Testis (tissue), 3 donors: ENCODE data around the gene VSX1. TPM values are rescaled to one million over a fixed set of nuclear protein-coding genes. Genes with fewer than 3 reads are reported as not detected.

Experiments used
- DNase-seq: peaks from one replicate; pipeline ENCODE4 v3.0.0-alpha.2; 2019
- H3K27ac ChIP-seq, 2 donors: fragments of 200-600 bp; sonication (generic); one replicate each; pipeline ENCODE4 v1.5.1; 2019
- H3K27me3 ChIP-seq: fragments of 200-600 bp; sonication (generic); one replicate; pipeline ENCODE4 v1.5.1; 2019
- H3K36me3 ChIP-seq: fragments of 200-600 bp; sonication (generic); one replicate; pipeline ENCODE4 v1.5.1; 2017; ENCODE audit warnings: low read depth; ENCODE audit errors: missing control alignments
- H3K4me1 ChIP-seq: fragments of 200-600 bp; sonication (generic); one replicate; pipeline ENCODE4 v1.5.1; 2019
- H3K4me3 ChIP-seq, 2 donors: fragments of 200-600 bp; sonication (generic); one replicate each; pipeline ENCODE4 v1.5.1; 2017 to 2019
- H3K9me3 ChIP-seq: fragments of 200-600 bp; sonication (generic); one replicate; pipeline ENCODE4 v1.5.1; 2017
- POLR2A ChIP-seq: fragments of 450-650 bp; IDR thresholded peaks from one replicate; pipeline ENCODE4 v1.6.1; 2017; ENCODE audit warnings: antibody characterized with exemption, mild to moderate bottlenecking, moderate library complexity
- WGBS, 2 donors: methylation state at CpG; one replicate each; pipeline ENCODE4 v1.1.5; 2018; 5-methylcytosine and 5-hydroxymethylcytosine counted together
- intact Hi-C: fragments of 100-400 bp; cut with DNase I; formaldehyde crosslinking; loops from one replicate; pipeline ENCODE4 v1.15.1; 2023; ENCODE audit warnings: low total_unique reads
- polyA plus RNA-seq: library from polyadenylated mRNA; stranded (reverse); fragments of 350-450 nt; fragmentation: Illumina TruSeq; extraction: RNeasy Lipid Tissue Mini Kit (QIAGEN cat#74804); gene quantifications from one replicate; pipeline ENCODE4 v1.2.3, GENCODE V29; 2014; ENCODE audit warnings: low read depth, low replicate concordance; ENCODE audit not compliant: insufficient read depth
- total RNA-seq, 2 donors: library from RNA; depleted of rRNA; stranded (reverse); fragments of >200 nt; gene quantifications; one replicate each; pipeline ENCODE4 v1.2.3, GENCODE V29; 2016
- TF ChIP-seq, protein P1 (sequence below), 3 experiments: fragments of 450-650 bp in 2 of 3; fragments of 200-600 bp in 1 of 3; sonication (generic) in 1 of 3; IDR thresholded peaks; one replicate each; pipeline ENCODE4 v1.5.1; 2016 to 2019; ENCODE audit warnings: antibody characterized with exemption in 3 of 3, mild to moderate bottlenecking in 2 of 3, moderate library complexity in 1 of 3

VSX1 gene
- total and polyA plus RNA-seq, 3 donors from 2014 or later, result 0.16 to 0.38 (median 0.37) TPM

DNA sequence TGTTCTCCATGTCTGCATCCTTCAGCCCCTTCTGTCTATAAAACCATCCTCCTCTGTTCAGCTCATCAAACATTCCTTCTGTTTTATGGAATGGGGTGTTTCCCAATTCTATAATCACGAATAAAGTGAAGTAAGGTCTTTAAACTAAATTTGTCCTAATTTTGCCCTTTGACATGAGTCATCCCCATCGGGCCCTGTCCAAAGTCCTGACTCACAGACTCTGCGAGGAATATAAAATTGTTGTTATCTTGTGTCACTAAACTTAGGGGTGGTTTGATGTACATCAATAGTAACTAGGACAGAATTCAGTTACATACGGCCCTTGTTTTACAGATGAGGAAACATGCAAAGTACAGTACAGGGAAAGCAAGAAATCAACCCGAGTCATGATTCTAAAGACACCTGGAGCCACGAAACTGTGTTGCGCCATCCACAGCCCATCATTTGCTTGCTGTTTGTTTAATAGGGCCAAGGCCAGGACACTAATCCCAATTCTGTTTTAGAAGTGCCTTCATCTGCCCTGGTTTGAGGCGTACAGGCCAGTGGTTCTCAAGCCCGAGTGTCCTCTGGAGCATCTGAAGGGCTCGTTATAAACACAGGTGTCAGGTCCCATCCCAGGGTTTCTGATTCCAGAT lies 26.8 kb downstream of the VSX1 start:
- Histone ChIP-seq H3K4me1 (peaks cover 72% of the 10 kb centered on the region), H3K27me3 (no peaks in the 10 kb centered on the region), H3K27ac (peak overlapping the region; percentile 83 to 92), H3K9me3 (no peaks in the 10 kb centered on the region), H3K4me3 (no peak overlapping the region), H3K36me3 (no peaks in the 10 kb centered on the region)
- DNase-seq, result no peak
- intact Hi-C loops, result loop anchor here (10.0 kb wide), 1 partner anchor 1430 kb away; no protein-coding TSS in a partner anchor
- TF ChIP-seq, protein P1, sequence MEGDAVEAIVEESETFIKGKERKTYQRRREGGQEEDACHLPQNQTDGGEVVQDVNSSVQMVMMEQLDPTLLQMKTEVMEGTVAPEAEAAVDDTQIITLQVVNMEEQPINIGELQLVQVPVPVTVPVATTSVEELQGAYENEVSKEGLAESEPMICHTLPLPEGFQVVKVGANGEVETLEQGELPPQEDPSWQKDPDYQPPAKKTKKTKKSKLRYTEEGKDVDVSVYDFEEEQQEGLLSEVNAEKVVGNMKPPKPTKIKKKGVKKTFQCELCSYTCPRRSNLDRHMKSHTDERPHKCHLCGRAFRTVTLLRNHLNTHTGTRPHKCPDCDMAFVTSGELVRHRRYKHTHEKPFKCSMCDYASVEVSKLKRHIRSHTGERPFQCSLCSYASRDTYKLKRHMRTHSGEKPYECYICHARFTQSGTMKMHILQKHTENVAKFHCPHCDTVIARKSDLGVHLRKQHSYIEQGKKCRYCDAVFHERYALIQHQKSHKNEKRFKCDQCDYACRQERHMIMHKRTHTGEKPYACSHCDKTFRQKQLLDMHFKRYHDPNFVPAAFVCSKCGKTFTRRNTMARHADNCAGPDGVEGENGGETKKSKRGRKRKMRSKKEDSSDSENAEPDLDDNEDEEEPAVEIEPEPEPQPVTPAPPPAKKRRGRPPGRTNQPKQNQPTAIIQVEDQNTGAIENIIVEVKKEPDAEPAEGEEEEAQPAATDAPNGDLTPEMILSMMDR (IDR thresholded peaks at IDR 0.05), result no peak
- no peak for TF ChIP-seq POLR2A
- WGBS, 2 donors, result 70 to 71% methylated on average over 10 of the region's 10 CpGs

GRCh38 chr20:25054096-25054820 lies 27.7 kb downstream of the VSX1 start:
- WGBS, 2 donors, result 61 to 69% methylated on average over 3 of the region's 3 CpGs
- Histone ChIP-seq H3K4me3 (no peak overlapping the region), H3K36me3 (no peaks in the 10 kb centered on the region), H3K27me3 (no peaks in the 10 kb centered on the region), H3K9me3 (no peaks in the 10 kb centered on the region), H3K4me1 (peaks cover 75% of the 10 kb centered on the region), H3K27ac (peak overlapping the region in 1 of 2 donors; percentile 92)
- no peak for DNase-seq
- intact Hi-C loops, result loop anchor here (10.0 kb wide), 1 partner anchor 1429 kb away; no protein-coding TSS in a partner anchor
- no peak for TF ChIP-seq POLR2A
- TF ChIP-seq, protein P1 (IDR thresholded peaks at IDR 0.05), result no peak

DNA sequence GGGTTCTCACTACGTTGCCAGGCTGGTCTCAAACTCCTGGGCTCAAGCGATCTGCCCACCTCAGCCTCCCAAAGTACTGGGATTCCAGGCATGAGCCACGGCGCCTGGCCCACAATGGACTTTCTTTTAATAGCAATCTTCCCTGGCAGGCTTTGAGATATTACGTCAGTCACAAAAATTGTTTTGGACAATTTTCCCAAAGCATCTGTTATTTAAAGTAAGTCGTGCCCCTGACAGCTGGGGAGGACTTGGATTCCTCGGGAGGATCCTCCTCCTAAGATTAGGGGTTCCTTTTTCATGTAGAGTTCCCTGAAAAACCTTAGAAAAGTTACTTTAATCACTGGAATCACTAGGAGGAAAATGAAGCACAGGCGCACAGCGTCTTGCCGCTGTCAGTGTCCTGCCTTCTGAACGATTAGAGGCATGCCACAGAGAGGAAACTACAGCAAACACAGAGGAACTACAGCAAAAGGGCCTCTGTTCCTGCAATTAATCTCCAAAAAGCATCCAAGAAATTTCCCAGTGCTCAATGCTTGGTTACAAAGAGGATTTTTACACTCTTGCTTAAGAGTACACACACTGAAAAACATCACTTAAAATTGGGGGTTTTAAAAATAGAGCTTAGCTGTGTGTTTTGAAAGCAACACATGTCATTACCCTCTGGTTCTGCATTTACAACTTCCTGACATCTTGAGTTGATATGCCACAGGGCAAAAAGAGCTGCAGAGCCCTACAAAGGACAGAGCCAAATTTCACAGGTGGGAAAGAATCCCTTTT lies 28.5 kb downstream of the VSX1 start:
- 22 to 41% methylated on average over 11 of the region's 11 CpGs for WGBS, 2 donors
- peak; percentile 78 for DNase-seq
- intact Hi-C loops, result loop anchor here (10.0 kb wide), 1 partner anchor 1429 kb away; no protein-coding TSS in a partner anchor
- Histone ChIP-seq H3K27ac (peak overlapping the region; percentile 71 to 92), H3K4me1 (peaks cover 76% of the 10 kb centered on the region), H3K4me3 (no peak overlapping the region), H3K9me3 (no peaks in the 10 kb centered on the region), H3K36me3 (no peaks in the 10 kb centered on the region), H3K27me3 (no peaks in the 10 kb centered on the region)
- TF ChIP-seq, protein P1 (IDR thresholded peaks at IDR 0.05), result no peak
- no peak for TF ChIP-seq POLR2A

GRCh38 chr20:25052255-25053194 lies 29.4 kb downstream of the VSX1 start:
- peak overlapping the region; percentile 71 to 84 for H3K27ac ChIP-seq
- TF ChIP-seq POLR2A, result no peak
- TF ChIP-seq, protein P1 (IDR thresholded peaks at IDR 0.05), result no peak
- H3K9me3 ChIP-seq, result no peaks in the 10 kb centered on the region
- no peak overlapping the region for H3K4me3 ChIP-seq
- 71 to 74% methylated on average over 16 of the region's 16 CpGs for WGBS, 2 donors
- intact Hi-C loops, result loop anchor here (10.0 kb wide), 1 partner anchor 1428 kb away; no protein-coding TSS in a partner anchor
- DNase-seq, result peak; percentile 38
- H3K4me1 ChIP-seq, result peaks cover 85% of the 10 kb centered on the region
- no peaks in the 10 kb centered on the region for H3K36me3 ChIP-seq
- no peaks in the 10 kb centered on the region for H3K27me3 ChIP-seq
